ENCODE data around the gene LRCH1. TPM values are rescaled to one million over a fixed set of nuclear protein-coding genes. Genes with fewer than 3 reads are reported as not detected.

LRCH1 gene
- total RNA-seq, 2 experiments from 2014 or later: 19.8 to 20.9 TPM

Other genes starting within 250 kb of the LRCH1 start
- gene RUBCNL, start 165.9 kb upstream of the LRCH1 start, total RNA-seq: not detected
- gene ESD, start 244.0 kb downstream of the LRCH1 start, total RNA-seq: 10 to 100 TPM; 71.7 to 73.7 TPM